Measurements from ENCODE around the gene SSH2.
"Not testable (repeated sequence)": the region's sequence is repeated elsewhere in the genome, so short reads cannot be mapped to it uniquely, and the experiment has no call there.

SSH2 gene

DNA sequence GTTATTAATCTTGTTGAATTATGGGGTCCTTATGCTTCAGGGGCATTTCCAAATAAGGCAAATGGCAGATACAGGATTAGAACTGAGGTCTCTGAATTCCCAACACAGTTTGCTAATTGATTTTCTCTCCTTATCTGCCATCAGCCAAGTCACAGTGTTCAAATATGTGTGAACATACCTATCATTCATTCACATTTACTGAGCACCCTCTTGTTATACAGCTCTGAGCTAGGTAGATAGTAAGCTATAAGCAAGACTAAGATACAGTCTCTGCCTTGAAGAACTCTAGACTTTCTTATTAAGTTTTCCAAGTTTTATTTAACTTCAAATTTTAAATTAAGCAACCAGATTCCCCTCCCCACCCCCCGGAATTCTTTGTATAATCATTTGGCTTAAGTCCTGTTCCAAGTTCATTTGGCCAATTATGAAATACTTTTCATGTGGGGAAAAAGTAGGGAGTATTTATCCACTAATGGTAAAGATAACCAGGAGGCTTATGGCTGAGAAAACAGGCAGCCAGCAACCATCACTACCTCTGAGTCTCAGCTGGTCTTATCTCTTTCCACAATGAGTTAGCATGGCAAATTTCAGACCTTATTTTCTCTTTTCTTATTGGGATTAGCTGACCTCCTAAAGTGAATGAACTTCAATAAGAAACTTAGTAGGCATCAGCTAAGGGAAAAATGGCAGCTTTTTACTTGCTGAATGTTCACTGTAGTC lies 275.9 kb downstream of the SSH2 start:
- DNase-seq, result no peak

DNA sequence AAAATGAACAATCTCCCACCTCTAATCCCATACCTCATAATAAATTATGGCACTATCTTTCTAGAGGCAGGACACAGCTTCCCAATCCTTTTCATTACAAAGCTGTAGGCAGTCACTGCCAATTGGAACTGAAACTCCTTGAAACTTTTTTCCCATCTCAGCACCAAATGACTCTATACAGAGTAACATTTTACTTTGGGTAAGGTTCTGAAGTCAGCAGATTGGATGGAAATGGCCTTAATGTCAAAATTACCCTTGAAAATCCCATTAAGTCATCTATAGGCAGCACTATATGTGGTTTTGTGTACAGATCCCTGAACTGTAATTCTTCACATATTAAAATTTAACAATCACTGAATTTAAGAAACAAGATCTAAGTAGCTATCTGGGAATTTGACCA lies 277.1 kb downstream of the SSH2 start:
- no peak for DNase-seq

DNA sequence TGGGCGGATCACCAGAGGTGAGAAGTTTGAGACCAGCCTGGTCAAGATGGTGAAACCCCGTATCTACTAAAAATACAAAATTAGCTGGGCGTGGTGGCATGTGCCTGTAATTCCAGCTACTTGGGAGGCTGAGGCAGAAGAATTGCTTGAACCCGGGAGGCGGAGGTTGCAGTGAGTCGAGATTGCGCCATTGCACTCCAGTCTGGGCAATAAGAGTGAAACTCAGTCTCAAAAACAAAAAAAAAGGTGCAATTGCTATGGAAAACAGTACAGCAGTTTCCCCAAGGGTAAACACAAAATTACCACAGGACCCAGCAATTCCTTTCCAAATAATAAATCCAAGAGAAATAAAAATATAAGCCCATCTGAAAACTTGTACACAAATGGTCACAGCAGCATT lies 278.1 kb downstream of the SSH2 start:
- DNase-seq, result not testable (repeated sequence)

DNA sequence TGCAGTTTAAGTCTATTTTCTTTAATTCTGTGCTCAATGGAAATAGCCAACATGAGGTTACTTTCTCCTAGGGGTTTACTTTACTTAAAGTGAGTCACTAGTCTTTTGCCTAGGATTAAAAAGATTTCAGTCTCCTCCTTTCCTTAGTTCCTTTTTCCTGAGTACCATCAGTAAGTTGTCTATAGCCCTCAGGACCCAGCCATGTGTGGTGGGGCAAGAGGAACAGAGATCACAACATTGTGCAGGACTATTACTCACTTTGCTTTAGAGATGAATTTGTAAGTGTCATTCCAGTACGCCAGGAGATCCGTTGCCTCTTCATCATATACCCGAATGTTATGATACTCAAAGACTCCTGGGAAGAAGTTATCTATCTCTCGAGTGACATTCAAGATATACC lies 279.6 kb downstream of the SSH2 start:
- DNase-seq, result no peak

DNA sequence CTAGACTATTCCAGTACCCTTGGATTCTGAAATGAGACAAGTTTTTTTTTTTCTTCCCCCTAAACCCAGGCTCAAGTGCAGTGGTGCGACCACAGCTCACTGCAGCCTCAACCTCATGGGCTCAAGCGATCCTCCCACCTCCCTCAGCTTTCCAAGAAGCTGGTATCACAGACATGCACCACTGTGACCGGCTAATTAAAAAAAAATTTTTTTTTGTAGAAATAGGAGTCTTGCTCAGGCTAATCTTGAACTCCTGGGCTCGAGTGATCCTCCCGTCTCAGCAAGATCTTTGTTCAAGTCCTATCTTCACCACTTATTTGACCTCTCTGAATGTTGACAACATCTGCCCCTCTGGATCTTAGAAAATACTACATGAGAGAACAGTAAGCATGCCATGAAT lies 280.7 kb downstream of the SSH2 start:
- no peak for DNase-seq

DNA sequence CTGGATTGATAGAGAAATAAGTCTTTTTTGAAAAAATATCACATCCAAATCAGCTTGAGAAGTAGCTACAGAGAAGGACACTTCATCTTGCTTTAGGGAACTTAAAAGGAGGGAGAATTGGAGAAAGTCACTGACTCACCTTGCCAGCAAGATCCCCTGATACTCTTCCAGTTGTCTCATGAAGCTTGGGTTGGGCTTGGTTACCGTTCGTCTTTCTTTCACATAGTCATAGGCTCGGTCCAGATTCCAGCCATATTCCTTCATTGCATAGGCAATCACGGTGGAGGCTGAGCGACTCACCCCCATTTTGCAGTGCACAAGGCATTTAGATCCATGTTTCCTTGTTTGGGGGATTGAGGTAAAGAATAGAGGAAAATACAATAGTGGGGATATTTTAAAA lies 282.0 kb downstream of the SSH2 start:
- no peak for DNase-seq

DNA sequence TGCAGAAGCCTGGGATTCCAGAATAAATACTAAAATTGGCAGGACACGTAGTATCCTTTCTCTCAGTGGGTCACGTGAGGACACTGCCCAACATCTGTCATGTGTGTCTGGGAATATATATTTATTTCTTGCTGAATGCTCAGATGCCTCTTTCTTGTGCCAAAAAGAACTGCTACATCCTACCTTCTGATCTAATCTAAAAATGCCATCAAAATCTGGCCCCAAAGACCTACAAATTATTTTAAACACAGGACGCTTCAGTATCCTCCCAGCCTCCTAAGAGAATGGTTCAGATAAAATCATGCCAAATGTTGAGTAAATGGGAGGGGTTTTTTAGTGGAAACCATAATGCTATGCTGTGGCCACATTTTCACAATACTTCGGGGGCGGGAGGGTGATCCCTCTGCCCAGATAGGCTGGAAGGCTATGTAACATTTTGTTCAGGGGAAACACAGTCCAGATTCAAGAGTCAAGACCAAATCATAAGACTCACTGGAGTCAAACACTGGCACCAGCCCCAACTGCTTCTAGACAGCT lies 284.4 kb downstream of the SSH2 start:
- no peak for DNase-seq

DNA sequence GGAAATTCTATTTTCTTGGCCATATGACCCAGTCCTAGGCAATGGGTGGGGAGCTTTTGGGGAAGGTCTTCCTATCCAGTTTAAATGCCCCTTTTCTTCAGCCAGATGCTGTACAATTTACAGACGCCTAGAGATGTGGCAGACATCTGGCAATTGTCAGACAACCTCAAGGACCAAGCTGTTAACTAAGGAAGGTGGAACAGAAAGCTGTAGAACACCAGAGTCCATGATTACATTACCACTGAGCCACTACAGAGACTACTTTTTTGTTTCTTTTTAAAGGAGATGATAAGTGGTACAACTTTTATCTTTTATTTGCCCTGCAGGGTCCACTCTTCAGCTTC lies 286.2 kb downstream of the SSH2 start:
- no peak for DNase-seq

DNA sequence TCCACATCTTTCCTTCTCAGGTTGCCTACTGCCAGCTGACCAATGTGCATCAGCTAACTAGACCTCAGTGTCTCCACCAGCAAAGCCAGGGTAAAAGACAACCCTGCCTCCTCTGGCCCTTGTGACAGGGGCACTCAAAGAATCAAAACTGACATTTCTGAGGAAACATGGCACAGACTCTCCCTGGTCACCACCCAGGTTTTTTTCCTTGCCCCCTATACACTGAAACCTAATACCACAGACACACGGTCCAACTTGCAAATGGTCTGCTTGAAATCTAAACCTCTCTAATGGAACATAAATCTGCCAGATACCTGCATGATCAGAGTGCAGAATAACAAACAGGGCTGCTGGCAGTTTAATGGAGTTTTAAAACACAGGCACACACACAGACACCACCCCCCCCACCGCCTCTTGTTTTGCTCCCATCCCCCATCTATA lies 287.8 kb downstream of the SSH2 start:
- DNase-seq, result no peak

DNA sequence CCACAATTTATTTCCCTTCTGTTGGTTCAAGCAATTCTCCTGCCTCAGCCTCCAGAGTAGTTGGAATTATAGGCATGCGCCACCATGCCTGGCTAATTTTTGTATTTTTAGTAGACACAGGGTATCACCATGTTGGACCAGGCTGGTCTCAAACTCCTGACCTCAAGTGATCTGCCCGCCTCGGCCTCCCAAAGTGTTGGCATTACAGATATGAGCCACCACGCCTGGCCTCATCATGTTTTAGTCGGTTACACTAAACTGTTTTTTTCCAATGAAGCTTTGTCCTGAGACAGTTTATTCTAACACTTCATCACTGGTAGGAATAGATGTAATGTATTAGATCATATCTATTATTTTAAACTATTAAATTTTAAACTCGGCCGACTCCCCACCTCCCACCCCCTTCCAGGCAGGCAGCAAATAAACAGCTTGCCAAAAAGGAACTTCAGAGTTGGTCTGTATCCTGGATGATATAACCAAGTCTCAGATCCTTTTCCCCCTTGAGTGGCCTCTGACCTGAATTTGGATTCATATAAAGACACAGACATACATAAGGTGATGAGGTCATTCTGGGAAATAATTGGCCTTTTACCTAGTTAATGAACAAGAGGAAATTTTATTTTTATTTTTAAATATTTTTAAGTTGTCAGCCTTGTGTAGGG lies 288.9 kb downstream of the SSH2 start:
- DNase-seq, result no peak

DNA sequence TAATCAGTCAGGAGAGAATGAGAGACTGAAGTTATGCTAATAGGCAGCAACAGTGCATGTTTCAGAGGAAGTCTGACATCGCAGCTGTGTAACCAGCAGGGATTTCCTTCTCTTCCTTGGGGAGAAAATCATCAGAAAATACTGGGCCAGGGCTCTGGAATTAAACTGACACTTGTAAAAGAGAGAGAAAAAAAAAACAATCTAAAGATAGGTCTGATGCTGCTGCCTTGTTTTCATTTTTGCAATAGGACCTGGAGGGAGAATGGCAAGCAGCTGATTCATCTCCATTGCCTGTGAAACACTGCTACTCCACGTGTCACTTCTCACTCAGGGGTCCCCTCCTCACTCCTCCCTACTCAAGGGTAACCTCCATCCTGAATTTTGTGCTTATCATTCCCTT lies 289.6 kb downstream of the SSH2 start:
- DNase-seq, result no peak

DNA sequence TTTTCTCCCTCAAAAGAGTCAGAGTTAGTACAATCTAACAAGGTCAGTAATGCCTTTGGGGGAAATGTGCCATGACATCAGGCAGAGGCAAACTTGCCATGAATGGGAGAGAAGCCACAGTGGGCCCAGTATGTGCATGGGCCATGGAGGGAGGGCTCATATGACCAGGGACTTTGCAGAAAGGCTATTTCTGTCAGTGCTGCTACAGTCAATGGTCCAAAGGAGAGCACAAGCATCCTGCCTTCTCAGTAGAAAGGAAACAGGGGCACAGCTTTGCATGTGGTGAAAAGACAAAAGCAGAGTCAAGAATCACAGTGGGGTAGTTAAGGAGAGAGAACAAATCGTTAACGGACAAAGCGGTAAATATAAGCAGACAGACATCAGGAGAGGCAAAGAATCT lies 296.1 kb downstream of the SSH2 start:
- no peak for DNase-seq

DNA sequence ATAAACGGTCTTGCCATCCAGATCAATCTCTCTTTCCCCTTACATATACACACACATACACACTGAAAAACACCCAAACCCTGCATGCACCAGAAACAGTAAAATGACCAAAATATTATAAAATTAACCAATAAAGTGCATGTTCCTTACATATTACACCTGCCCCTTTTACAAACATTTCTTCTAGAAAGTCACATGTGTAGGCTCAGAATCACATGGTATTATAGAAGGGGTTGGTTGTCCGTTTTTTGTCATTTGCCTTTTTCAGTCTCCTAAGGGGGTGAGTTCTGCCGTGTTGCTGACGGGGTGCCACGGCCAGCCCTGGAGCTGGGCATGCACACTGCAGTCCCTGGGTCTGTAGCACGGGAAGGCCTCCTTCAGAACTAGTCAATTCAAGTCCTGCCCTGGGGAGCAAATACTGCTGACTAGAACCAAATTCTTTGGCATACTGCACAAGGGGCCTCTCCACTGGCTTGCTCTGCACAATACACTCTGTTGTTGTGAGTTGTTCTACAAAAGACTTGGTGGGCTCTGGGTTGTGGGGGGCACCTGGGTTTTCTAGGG lies 299.3 kb downstream of the SSH2 start:
- no peak for DNase-seq

DNA sequence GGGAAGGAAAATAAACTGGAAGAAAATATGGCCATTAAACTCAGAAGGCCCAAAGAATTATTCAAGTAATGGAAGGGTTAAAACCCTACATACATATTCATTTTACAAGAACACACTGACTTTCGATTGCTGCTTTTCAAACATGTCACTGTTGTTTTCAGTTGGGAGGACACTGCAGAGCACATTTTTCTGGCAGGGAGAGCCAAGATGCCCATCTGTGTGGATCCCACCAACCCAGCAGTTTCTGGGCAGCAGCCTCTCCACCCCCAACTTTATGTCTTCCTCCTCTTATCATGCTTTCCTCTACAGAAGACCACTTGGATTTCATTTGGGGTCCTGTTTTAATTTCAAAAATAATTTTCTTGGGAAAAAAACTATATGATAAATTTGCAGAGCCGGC lies 300.2 kb downstream of the SSH2 start:
- no peak for DNase-seq

DNA sequence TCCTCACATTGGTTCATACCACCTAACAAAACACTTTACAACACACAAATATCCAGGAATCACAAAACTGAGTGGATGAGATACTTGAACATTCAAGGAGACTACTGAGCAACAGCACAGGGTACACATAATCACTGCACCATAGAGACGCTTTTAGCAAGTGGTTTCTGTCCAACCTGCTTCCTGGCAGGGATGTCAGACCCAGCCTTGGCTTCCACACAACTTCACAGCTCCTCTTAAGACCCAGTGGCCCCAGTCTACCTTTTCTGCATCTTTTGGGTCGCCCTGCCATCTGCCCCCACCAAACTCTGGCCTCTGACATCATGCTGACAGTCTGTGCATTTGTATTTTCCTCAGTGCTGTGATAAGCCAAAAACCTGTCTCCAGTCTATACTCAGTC lies 301.4 kb downstream of the SSH2 start:
- no peak for DNase-seq

DNA sequence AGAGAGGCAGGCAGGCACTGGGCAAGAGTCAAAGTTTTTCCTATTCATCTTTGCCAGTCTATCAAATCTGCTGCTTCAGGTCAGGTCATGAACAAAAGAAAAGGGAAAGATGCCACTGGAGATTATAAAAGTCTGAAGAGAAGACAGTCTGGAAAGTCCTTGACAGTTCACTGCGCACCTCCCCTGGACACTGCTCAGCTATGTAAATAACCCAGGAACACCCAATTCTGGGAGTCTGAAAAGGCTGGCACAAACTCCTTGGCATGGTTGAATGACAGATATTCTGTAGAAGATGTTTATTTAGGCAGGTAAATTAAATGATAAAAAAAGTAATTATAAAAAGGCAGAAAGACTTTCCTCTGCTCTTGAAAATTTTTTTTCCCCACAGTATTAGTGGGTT lies 302.1 kb downstream of the SSH2 start:
- DNase-seq, result no peak

DNA sequence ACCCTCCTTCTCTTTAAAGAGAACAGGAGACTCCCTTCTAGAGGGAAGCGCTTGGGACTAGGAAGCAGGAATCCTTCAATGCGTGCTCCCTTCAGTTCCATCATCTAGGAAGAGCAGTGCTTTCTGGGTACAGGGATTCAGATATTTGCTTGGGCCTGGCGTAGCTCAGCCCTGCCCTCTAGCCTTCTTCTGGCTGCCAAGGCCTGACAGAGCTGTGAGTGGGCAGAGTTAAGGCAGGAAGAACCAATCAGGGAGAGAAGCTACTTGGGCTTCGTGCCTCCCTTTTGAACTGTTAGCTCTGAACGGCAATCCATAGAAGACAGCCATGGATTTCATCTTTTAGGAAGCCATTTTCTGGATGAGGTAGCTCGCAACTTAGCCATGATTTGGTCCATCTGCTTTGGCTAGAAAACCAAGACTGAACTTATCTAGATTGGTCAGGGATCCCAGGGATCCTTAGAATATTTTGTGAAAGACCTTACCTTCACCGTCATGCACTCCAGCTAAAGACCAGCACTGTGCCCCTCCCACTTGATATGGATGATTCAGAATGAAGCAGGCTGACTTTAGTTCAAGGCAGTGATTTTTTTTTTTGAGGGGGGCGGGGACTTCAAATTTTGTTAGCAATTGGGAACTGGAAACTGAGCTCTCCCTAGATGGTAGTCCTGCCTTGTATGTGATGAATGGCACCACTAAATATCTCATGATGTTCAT lies 304.8 kb downstream of the SSH2 start:
- peak; percentile 25 for DNase-seq

DNA sequence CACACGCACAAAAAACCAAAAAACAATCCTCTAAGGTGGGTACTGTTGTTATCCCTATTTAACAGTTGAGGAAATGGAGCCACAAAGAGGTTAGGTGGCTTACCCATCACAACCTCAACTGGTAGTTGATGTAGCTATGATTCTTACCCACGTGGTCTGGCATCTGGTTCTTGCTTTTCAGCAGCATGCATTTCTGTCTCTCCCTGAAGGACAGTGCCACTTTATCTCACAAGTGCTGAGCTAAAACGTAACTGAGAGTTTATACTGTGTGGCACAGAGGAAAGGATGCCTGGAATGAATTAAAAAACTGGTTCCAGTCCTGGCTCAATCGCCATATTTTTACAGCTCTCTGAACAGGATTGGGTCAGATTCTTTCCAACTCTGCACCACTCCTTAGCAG lies 305.4 kb downstream of the SSH2 start:
- DNase-seq, result no peak

DNA sequence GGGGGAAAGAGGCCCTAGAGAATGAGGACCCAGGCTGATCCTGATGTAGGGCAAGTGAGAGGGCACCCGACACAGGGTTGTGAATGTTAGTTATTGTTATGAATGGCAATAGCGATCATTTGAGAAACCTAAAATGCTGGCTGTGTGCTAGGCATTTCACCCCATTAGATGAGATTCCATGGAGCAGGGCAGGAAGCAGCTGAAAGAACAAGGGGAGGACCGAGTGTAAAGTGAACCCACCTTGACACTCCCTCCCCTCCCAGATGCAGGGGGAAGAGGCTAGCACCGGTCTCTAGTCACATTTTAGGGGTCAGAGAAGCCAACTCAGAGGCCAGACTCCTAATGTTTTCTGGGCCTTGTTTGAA lies 306.8 kb downstream of the SSH2 start:
- DNase-seq, result no peak

DNA sequence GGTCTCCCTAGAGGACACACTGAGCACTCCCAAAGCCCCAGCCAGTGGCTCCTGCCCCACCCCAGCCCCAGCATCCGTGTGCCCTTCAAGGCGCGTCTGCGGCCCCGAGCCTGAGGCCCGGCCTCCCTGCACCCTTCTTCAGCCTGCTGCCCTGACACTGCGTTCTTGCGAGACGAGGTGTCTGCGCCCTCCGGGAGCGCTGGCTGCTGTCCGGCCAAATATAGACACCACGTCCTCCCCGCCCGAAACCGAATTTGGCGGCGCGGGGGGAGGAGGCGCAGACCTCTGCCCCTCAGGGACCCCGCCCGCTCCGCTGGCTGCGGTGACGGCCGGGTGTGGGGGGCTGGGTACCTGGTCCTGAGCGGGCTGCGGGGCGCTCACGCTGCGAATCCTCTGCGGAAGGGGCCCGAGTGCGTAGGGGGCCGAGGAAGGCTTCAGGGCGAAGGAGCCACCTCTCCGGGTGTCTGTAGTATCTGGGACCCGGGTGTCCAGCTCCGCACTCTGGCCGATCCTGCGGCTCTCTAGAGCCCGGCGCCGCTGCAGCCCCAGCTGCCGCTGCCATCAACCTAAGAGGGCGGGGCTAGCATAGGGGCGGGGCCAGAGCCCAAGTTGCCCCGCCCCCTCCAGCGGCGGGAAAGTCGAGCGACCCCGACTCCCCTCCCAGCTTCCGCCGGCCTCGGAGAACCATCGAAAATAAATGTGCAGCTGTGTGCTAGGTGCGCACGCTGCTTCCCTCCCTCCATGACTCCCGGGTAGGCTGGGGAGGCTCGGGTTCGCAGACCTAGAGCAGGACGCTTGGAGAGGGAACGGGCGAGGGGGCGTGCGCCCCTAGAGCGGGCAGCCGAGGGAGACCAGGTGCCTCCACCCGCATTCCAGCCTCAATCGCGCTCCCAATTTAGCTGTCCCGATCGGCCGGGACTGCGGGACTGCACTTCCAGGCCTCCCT lies 307.4 kb downstream of the SSH2 start, which contains the start of gene CORO6:
Gene CORO6 (minus strand): TSS at position 576 of the 946 bp plus-strand sequence. CDS start 1,491 bp downstream, outside the sequence.
- peak; percentile 54 for DNase-seq

DNA sequence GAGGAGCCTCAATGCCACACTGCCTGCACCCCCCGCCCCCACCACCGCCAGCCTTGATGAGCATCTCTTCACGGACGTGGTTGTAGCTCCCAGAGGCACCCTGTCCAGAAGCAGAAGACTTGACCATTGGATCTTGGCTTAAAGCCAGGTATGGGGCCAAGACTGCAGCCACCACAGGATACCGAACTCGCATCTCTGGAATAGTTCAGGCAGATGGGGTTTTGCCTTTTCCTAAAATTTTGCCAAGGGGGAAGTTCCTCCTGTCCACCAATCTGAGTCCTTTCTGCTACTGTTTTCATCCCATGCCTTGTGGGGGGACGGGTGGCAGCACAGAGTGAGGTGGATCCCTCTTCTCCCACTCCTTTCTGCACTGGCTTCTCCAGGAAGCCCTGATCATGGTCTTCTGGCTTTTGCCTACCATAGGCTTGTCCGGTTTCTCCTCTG lies 308.3 kb downstream of the SSH2 start:
- DNase-seq, result no peak

DNA sequence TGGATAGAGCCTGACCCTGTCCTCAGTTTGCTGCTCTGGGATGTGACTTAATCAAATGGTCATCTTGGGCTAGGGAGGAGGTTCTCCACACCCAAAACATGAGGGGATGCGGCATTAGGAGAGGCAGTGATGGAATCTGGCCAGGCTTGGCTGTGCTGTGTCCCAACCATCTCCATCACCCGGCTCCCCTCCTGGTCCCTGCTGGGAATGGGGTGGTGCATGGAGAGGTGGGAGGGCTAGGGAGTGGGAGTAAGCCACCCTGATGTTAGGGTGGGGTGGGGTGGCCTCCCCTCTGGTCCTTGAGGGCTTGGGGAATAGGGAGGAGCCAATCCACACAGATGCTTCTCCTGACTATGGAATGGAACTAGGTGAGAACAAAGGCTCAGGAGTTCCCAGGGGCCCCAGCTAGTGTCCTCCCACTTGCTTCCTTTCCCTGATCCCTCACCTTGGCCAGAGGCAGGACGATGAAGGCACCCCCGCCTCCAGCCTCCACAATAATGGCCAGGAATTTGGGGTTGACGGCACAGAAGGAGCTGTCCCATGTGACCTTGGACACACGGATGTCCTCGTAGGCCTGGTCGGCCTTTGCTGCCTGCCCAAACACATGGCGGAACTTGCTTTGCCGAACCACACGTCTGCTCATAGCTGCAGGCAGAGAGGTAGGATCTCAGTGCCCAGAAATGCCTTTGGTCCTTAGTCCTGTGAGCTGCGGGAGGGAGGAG lies 309.1 kb downstream of the SSH2 start:
- no peak for DNase-seq
